HG02763 (cell line): ENCODE results near the gene ASTN1.

ENCODE experiments used
- ATAC-seq: cut with Tn5 transposase; IDR thresholded peaks from one replicate; pipeline ENCODE4 v1.9.1; 2021; ENCODE audit warnings: mild to moderate bottlenecking, moderate library complexity; ENCODE audit not compliant: unreplicated experiment

The ASTN1 gene

DNA sequence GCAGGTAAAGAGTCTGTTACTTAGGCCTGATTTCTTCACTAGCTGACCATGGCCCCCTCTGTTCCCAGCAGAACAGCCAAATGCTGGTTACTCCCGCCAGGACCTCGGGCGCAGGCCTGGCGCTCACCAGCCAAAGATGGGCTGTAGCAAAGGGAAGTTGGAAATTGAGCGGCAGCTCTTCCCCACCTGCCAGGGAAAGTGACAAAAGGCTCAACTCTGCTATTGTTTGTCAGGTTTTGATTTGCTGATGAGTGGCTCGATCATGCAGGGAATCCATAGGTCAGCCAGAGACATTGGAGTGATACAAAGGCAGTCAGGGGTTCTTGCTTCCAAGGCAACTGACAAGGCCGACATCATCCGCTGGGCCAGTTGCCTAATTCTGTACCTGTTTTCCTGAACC, 120.1 kb downstream of the ASTN1 start:
- no peak for ATAC-seq

DNA sequence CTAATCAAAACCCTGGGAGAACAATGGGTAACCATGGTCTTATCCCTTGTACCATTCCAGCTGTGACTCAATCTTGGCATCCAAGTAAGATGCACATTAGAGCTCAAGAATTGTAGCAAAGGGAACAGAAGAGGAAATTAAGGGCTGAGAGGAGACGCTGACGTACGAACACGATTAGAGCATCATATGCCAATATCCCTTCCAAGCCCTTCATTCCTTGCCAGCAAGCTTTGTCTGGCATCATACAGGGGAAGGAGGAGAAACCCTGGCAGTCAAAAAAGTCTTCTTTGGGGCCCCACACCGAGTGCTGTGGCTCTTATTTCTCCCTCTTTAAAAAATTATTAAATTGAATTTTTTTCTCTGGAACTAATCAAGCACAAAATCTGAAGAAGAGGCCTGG, 120.9 kb downstream of the ASTN1 start:
- ATAC-seq = no peak

DNA sequence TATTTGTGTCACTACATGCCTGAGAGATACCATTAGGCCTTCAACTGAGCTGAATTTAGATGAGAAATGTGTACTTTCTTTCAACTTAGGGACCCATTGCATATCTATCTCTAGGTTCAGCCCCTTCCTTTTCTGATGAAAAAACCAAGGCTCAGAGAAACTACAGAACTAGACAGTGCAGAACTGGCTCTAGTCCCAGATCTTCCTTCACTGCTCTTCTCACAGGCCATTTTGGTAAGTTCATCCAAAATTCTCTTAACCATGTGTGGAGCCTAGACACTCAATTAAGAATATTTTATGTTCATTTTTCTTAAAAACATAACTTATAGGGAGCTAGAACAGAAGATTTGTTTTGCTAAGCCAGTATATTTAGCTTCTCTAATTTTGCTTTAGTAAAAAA, 128.9 kb downstream of the ASTN1 start:
- no peak for ATAC-seq

DNA sequence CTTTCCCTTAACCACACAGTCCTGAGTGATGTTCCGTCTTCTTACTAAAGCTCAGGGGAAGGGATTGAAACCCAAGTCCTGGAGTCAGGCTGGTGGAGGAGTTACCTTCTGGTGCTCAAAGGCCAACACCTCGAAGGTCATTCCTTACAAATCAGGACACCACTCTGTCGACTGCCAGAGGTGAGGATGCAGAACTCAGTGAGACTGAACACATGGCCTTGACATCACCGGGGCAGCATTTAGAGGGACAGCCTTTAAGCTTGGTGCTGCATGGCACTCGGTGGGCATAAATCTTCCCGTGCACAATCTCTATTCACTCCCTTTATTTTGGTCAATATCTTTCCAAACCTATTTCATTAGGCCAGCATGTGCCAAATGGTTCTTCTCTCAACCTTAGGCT, 130.9 kb downstream of the ASTN1 start:
- no peak for ATAC-seq

DNA sequence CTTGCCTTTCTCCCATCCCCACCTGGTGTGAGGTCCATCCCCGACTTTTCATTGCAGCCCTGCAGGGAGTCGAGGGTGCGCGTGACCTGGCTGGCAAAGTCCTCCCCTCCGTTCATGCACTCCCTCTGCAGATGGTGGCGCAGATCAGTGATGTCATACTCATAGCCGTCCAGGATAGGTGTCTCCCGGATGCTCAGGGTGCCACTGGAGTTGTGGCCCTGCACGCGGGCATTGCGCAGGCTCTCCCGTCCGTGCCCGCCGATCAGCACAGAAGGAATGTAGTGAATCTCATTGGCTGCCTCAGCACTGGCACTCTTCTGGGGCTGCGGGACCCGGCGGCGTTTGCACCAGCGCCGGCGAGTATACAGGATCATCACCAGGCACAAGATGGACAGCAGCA, 132.1 kb downstream of the ASTN1 start:
- ATAC-seq = no peak

DNA sequence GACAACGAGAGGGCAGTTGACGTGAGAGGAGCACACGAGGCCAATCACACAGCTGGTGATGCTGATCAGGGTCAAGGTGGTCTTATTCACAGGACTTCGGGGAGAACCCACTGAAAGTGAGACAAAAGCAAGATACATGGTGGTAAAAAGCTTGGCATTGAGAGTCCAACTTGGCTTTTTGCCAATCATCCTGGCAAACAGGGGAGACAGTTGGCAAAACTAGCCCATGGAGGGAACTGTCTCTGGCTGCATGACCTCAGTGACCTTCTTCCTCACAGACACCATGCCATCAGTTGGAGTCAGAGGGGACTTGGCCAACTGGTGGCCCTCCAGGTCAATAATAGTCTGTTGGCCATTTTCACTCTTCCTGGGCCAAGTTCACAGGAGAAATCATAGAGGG, 139.9 kb downstream of the ASTN1 start:
- ATAC-seq = no peak

DNA sequence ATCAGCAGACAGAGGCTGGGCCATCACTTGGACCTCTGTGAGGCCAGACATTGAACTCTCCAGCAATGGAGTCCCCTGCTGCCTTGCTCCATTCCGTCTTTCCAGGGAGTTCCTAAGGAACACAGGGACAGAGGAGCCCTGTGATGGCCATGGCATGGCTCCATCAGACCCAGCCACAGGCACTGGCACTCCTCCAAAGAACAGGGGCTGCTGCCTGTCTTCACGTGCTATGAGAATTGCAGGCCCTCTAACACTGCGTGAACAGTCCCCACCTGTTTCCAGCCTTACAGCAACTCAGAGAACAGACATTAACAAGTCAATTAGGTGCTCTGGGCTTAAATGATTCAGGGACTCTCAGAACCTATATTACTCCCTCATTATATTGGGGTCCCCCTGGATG, 140.8 kb downstream of the ASTN1 start:
- no peak for ATAC-seq

DNA sequence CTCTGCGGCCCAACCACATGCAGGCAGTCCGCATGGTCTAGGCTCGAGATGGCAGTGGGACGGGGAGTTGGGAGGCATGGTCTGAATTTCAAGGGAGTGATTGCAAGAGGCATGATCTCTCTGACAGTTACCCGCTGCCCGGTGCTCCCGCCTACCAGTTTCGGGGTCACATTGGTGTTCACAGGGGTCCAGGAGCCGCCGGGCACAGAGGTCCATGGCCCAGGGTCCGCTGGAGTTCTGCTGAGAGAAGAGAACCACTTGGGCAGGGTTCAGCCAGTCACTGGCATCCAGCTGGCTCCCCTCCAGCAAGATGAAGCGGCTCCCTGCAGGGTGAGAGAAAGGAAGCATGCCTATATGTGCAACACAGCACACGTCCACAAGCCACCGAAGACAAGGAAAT, 141.3 kb downstream of the ASTN1 start:
- ATAC-seq = no peak

DNA sequence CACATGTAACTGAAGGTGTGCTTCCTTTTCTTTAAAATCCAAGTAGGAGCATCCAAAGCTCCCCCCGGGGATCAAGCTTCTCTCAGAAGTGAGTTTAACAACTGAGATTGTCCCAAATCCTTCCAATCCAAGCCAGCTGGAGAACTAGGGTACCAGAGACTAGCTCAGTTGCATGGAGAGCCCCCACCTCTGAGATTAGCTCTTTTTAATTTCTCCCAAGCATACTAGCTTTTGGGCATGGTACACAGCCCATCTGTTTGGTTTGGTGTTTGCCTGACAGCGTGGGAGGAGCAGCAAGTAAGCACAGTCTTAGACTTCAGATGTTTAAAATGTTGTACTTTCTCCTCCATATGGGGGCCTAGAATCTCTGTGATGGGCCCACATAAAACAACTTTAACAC, 142.8 kb downstream of the ASTN1 start:
- ATAC-seq = no peak

DNA sequence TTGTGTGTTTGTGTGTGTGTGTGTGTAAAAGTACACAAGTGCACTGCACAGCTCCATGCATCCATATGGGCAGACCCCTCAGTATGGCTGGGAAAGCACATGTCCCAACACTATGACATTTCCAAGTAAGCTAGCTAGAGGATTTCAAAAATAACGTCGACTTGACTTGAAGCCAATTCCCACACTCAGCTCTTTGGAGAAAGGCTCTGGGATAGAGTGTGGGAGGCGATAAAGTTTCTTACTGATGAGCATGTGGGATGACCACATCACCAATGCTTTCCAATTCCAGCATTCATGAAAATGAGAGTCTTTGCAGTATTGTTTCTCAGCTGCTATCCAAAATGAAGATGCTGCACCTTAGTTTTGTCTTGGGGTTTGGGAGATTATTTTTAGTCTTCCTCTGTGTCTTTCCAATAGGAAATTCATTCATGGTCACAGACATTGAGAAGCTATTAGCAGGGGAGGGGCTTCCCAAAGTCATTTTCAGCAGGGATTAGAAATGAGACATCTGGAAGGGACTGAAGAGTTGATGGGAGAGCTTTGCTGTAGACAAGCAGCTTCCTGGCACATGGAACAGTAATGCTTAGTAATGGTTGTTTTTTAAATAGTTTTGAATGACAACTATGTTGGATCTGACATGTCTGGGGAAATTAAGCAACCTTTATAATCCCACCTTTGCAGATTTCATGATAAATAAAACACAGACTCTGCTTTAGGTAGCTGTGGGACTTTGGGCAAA, 143.5 kb downstream of the ASTN1 start:
- no peak for ATAC-seq

DNA sequence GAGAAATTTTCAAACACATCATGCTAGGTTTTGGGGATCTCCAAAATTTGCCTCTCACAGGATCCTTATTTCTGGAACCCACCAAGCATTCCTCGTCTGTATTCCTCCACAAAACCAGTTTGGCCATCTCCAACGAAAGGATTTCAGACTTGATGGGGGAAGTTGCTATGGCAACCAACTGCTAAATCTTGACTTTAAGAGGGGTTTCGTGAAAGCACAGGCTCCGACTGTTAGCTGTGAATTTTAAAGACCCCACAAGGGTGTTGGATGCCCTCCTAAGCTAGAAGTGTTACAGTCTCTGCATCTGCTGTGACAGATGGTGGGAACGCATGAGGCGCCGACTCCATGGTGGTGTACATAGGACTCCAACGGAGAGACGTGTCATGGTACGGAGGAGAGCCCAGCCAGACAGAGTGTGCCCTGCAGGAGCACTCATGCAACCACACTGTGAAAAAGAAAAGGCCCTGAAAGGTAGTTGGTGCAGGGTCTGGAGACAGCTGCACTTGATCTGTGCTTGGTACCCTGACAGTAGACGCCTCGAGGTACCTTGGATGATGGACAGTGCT, 147.1 kb downstream of the ASTN1 start:
- ATAC-seq = no peak

DNA sequence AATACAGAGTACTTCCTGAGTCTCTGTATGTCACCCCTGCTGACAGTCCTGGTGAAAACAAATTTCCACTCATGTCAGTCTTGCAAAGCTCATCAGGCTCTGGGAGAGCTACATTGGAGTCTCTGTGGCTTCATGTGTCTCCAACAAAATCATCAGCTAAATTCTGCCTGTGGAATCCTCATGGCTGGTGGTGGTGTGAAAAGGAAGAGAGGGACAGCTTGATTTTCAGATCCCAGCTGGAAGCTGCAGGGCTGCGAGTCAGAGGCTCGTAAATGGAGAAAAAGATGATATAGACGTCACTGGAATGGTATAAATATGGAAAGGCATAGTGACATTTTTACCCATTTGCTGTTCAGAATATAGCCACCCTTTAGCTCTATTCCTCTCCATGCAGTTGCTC, 150.2 kb downstream of the ASTN1 start:
- no peak for ATAC-seq

DNA sequence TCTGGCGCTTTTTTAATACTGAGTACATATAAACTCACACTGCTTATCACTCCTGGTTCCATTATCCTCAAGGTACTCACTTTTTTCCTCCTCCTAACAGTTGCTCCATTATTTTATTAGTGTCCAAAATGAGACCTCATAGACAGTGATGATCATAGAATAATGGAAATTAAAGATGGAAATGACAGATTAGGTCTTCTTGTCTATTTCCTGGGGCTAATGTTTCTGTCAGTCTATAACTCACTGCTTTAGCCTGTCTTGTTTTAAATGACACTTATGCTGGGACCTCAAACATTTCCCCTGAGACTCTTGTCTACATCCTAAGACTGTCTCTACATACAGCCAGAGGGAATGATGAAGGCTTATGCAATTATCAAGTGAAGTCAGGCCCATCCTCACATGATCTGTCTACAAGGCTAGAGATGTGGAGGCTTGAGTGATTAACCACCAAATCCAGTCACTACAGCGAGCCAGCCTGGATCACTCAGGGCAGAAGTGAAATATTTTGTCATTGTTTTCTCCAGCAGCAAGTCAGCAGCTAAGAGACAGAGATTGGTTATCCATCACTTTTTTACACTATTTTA, 152.1 kb downstream of the ASTN1 start:
- no peak for ATAC-seq

DNA sequence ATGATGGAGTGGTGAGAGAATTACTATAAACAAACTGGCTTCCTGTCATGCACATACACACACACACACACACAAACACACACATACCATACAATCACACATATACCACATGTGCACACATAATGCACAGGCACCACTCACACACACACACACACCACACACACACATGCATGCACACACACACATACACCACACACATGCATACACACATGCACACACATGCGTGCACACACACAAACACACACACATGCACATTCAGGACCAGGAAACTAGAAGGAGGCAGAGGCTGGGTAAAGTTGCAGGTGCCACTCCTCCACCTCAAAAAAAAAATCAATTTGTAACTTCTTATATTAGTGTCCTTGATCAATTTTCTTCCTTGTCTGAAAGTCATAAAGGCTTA, 153.0 kb downstream of the ASTN1 start:
- no peak for ATAC-seq

DNA sequence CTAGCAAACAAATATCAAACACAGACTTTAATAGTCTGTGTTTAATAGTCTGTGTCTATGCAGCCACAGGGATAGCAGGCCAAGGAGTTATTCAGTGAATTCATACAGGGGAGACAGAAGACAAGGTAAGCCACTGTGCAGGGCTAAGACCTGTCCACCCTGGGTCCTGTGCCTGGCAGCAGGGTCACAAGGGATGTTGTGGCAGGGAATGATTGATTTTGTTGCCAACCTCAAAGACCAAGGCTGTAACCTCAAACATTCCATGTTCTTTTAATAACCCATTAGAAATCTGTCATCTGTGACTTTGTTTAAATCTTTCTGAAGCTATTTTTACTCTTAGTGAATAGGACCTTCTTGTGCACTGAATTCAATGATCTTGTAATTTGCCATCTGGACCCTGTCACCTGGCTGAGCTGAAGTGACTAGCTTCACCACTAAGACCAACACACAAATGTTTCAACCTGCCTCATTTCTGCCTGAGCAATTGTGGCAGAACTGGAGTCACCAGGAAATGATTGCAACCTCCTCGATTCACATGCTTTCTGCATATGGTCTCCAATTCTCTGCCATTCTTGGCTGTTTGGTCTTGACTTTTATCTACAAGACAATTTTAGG, 154.2 kb downstream of the ASTN1 start:
- no peak for ATAC-seq

DNA sequence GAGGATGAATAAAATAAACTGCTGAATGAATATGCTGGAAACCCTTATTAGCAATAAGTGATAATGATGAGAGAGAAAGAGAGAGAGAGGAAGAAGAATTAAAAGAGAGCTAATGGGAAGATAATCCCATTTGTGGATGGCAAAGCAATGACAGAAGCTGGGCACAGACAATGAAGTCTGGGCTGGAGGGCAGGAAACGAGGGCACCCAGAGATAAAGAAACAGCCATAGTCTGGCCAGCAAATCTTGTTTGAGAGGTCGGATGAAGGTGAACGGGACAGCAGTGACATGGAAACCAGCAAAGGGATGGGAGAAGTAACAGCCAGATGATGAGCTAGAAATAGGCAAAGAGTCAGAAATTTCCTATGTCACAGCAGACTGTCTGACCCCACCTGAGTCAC, 155.9 kb downstream of the ASTN1 start:
- ATAC-seq = no peak

DNA sequence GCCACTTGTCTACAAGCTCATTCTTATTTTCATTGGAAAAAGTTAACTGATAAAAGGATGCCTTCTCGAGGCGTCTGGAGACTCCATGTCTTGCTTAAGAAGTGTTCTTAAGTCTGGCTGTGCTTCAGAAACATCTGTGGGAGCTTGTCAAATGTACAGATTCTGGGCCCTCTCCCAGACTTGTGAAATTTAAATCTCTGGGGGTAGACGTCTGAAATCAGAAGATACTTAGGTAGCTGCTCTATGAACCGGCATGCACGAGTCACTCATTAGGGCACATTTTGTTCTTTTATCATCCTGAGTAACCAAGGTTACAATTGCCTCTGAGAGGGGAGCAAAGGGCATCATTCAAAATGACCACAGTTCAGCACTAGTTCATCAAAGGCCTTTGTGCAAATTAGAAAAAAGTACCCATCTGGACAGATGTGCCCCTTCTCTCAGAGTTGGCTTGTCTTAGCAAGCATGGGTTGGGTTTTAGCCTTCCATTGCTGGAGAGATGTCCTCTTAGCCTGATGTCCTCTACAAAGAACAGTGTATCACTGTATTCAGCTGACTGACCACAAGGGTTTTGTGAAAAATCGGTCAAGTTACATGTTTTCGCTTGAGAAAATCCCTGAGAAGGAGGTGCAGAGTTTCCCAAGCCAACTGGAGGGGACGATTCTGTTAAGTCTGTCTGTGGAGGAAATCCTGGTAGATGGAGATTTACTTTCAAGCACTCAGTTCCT, 156.9 kb downstream of the ASTN1 start:
- no peak for ATAC-seq

DNA sequence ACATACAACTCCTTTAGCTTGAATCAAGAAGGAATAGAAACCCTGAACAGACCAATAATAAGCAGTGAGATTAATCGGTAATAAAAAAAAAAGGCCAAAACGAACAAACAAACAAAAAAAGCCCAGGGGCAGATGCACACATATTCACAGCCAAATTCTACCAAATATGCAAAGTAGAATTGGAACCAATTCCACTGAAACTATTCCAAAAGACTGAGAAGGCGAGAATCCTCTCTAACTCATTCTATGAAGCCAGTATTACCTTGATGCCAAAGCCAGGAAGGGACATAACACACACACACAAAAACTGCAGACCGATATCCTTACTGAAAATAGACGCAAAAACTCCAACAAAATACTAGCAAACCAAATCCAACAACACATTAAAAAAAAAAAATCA, 161.6 kb downstream of the ASTN1 start:
- ATAC-seq = no peak

DNA sequence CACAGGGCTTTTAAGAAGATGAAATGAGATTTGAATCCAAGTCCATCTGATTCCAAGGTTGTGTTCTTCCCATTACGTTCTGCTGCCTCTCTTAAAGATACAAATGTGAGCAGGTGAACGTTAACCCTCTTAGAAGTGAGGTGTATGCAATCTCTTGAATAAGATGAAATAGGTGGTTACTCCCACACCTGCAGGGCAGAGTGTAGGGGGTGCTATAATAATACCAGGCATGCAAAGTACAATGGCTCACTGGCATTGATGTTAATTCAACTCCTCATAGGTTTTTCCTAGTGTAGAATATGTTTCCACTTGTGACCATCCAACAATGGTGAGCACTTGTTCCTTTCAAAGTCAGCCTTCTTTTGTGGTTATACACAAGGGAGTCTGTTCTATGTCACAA, 163.0 kb downstream of the ASTN1 start:
- no peak for ATAC-seq

DNA sequence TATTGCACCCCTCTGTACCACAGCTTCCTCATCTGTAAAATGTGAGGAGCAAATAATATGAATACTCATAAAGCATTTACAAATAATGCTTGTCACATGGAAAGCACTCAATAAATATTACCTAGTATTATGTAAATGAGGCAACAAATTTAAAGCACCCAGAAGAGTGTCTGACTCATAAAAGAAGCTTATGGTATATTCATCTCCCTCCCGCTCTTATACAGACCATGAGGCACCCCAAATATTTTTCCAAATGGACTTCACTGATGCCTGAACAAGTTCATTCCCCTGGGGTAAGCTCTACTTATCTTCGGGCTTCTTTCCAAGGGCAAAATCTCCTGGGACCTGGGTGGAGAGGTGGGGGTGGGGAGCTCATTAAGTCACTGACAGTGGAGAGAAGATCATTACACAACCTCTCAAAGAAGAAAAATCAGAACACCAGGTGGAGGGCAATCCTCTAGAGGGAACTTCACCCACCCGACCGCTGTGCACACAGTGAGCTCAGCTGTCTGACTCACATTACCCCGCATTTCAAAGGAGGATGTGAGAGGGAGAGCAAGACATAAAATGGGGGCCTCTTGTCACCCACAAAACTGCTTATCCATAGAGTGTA, 166.2 kb downstream of the ASTN1 start:
- ATAC-seq = no peak

DNA sequence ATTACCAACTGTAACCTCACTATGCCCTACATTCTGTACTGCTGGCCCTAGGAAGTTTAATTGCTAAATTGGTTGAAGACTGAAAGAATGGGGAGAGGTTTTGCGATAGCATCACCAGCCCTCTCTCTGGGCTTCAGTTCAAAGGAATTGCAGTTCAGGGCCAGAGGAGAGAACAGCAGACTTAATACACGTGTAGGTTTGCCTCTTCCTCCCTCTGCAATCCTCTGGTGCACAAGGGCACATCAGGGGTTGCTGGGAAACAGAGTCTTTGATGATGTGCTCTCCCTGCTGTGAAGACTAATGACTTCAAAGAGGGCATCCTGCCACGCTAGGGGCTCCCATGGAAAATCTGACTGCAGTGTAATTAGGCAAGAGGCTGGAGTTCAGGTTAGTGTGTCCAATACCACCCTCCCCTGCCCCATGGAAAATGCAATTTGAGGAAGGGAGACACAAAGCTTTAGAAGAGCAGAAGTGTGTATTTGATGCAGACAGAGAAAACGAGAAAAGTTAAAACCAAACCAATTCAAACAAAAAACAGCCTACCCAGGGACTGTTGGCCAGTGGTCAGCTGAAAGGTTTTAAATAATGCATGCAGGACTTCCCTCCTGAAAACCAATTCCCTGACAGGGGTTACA, 167.9 kb downstream of the ASTN1 start:
- ATAC-seq = no peak
